ENCODE measurements around the gene SPSB2. TPM values are rescaled to one million over a fixed set of nuclear protein-coding genes. Genes with fewer than 3 reads are reported as not detected.
A peak's percentile ranks its signal among the peaks of the same experiment; 100 is the strongest.

SPSB2 gene
- total and polyA plus RNA-seq, 2 donors (not counting 1 experiment from before 2014, with no cell fraction given), result 9.4 to 16.0 TPM

DNA sequence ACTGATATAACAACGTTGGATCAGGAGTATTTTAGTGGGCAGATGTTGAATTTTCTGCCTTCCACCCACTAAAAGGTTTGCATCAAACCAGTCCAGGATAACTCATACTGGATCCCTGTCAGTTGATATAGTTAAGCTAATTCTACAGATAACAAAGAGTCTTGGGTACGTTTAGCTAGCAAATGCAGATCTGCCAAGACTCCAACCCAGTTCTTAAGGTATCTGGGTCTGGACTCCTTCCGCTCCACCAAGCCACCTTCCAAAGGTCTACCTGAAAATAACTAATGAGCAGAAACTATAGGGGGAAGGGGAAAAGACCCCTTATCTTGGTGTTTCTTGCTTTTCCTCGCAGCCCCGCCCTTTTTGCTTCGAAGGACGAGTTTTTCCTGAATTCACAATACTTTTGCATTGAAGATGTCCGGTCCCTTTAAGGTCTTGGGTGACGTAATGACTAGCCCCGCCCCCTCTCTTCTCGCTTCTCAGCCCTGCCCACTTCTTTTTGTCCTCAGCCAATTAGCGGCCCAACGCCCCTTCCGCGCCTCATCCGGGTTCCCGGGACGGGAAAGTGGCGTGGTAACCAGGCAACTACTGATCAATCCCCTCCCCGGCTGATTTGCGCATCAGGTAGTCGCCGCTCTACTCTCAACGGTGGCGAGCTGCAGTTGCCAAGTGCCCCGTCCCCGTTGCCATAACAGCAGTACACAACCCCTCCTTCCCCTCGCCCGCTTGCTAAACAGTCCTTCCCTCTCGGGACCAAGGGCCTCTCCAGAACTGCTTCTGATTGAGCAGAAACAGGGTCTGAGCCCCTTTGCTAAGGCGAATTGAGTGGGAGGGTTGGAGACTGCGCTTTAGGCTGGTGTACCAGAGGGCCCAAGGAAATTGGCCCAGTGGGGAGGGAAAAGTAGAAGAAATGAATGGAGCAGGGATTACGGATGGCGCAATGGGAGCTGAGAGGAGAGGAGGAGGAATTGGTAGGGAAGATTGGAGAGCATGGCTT is 31.5 kb upstream of the SPSB2 start, which contains the start of gene LRRC23:
Gene LRRC23, plus strand, starts transcription at position 543 of the 997 bp plus-strand sequence. CDS start 812 bp downstream, outside the sequence.
- no peaks in the 10 kb centered on the region for H4K20me1 ChIP-seq (ENCODE audit: control insufficient read depth, insufficient read depth, low read length, poor library complexity, severe bottlenecking)
- H2AFZ ChIP-seq (ENCODE audit: insufficient read depth, low read depth, low read length, poor library complexity, severe bottlenecking), result peak within 1 kb of the TSS; percentile 89
- POLR2A ChIA-PET, result interaction anchor here (1.1 to 1.8 kb wide), 4 partner anchors 31 to 53 kb away, joined by 3 to 8 read pairs (median 6); partner anchors contain the start of genes CDCA3, SPSB2 and USP5
- no peaks in the 10 kb centered on the region for H3K79me2 ChIP-seq (ENCODE audit: control insufficient read depth, insufficient read depth, low read length)
- H3K27ac Mint-ChIP-seq, result no peak within 1 kb of the TSS
- CTCF ChIA-PET, result interaction anchor here (1.4 to 6.9 kb wide), 2 partner anchors 31 to 33 kb away, joined by 4 to 33 read pairs; partner anchors contain the start of gene SPSB2
- peak within 1 kb of the TSS; percentile 92 for H3K9ac ChIP-seq (ENCODE audit: low read length)
- H3K4me3 ChIP-seq (ENCODE audit: control extremely low read depth in 1 of 5, extremely low read depth in 1 of 5, insufficient read depth in 1 of 5, low read depth in 2 of 5, low read length in 4 of 5), result peak within 1 kb of the TSS; percentile 59 to 86 (median 74)
- H3K36me3 ChIP-seq (replicated peaks in 1 of 2; ENCODE audit: control extremely low read depth in 1 of 2, control insufficient read depth in 1 of 2, extremely low read depth in 1 of 2, insufficient read depth in 2 of 2, low read length in 1 of 2), result peaks cover 0 to 6% of the 10 kb centered on the region in 2 experiments
- H3K27ac ChIP-seq (ENCODE audit: low read length in 2 of 2), result peak within 1 kb of the TSS; percentile 82 to 94
- H3K9me3 Mint-ChIP-seq (ENCODE audit: insufficient read depth), result no peaks in the 10 kb centered on the region
- no peak within 1 kb of the TSS for H3K4me3 Mint-ChIP-seq
- no peaks in the 10 kb centered on the region for H3K27me3 ChIP-seq (replicated peaks in 1 of 4; ENCODE audit: control extremely low read depth in 1 of 4, control insufficient read depth in 3 of 4, insufficient read depth in 4 of 4, low read length in 3 of 4)
- intact Hi-C loops (cut with micrococcal nuclease), result loop anchor here (1.0 kb wide), 5 partner anchors 10 to 66 kb away; partner anchors contain the start of genes EMG1, ENO2, PHB2 and SPSB2
- TF ChIP-seq, protein P1, sequence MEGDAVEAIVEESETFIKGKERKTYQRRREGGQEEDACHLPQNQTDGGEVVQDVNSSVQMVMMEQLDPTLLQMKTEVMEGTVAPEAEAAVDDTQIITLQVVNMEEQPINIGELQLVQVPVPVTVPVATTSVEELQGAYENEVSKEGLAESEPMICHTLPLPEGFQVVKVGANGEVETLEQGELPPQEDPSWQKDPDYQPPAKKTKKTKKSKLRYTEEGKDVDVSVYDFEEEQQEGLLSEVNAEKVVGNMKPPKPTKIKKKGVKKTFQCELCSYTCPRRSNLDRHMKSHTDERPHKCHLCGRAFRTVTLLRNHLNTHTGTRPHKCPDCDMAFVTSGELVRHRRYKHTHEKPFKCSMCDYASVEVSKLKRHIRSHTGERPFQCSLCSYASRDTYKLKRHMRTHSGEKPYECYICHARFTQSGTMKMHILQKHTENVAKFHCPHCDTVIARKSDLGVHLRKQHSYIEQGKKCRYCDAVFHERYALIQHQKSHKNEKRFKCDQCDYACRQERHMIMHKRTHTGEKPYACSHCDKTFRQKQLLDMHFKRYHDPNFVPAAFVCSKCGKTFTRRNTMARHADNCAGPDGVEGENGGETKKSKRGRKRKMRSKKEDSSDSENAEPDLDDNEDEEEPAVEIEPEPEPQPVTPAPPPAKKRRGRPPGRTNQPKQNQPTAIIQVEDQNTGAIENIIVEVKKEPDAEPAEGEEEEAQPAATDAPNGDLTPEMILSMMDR (IDR thresholded peaks at IDR 0.05), result no peak
- no peak for TF ChIP-seq EZH2 (IDR thresholded peaks at IDR 0.05; ENCODE audit: borderline replicate concordance, insufficient read depth, low read depth, low read length, poor library complexity, severe bottlenecking)
- H3K4me1 Mint-ChIP-seq, result peaks cover 6% of the 10 kb centered on the region
- ATAC-seq (ENCODE audit: low read depth), result peak; percentile 98
- no peaks in the 10 kb centered on the region for H3K27me3 Mint-ChIP-seq
- peak within 1 kb of the TSS; percentile 92 for H3K4me2 ChIP-seq (replicated peaks; ENCODE audit: low read depth, low read length, poor library complexity, severe bottlenecking)
- DNase-seq, result peak; percentile 98
- H3K4me1 ChIP-seq (ENCODE audit: control insufficient read depth in 2 of 2, insufficient read depth in 2 of 2, low read length in 2 of 2), result peaks cover 14 to 24% of the 10 kb centered on the region in 2 donors
- no peaks in the 10 kb centered on the region for H3K9me3 ChIP-seq (ENCODE audit: control extremely low read depth in 1 of 3, control insufficient read depth in 2 of 3, insufficient read depth in 1 of 3, low read length in 2 of 3)
- WGBS (ENCODE audit: insufficient coverage), result 4% methylated on average over 24 of the region's 34 CpGs

All from B cell (primary cell).